GM18499 (cell line): ENCODE data around the gene TMEM117.

Experiments used
- ATAC-seq: cut with Tn5 transposase; IDR thresholded peaks from one replicate; pipeline ENCODE4 v1.9.1; 2021; ENCODE audit warnings: moderate number of reproducible peaks; ENCODE audit not compliant: insufficient read depth, unreplicated experiment

The TMEM117 gene

GRCh38 chr12:44253338-44253856, 417.5 kb downstream of the TMEM117 start:
- ATAC-seq = no peak

- ATAC-seq = no peak
These were observed 422.4 kb downstream of the TMEM117 start for GRCh38 chr12:44258246-44258645.

DNA sequence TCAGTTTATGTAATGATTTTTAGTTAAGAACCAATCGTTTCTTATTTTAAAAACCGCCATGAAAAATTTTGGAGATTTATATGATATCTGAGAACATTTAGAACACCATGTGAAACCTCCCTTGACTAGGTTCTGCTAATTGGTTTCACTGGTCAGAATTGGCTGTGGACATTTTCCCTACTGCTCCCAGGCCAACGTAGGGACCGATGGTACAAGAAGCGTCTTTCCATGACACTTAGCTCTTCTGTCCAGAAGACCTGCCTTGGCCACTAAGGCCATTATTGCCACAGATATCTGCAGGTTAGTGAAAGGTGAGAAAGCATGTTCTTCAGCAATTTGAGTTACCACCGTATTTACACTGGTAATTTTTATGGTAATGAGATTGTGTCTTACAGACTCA, 424.0 kb downstream of the TMEM117 start:
- ATAC-seq = no peak

GRCh38 chr12:44260581-44260980, 424.7 kb downstream of the TMEM117 start:
- ATAC-seq = no peak

GRCh38 chr12:44285321-44285960, 449.6 kb downstream of the TMEM117 start:
- ATAC-seq = no peak

DNA sequence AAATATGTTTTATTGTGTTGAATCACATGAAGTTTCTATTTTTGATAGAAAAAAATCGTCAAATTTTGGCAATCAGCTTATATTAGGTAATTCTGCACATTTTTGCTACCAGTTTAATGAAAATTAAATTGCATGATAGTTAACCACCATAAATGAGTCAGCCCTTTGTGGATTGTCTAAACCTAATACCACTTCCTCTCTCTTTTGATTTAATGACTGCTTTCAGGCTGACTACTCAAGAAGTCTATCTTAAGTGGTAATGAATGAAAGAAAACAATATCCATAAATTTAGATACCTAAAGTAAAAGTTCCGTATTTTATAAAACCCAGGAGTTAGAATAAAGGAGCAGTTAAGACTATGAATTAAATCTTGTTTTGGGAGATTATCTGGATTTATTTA, 450.5 kb downstream of the TMEM117 start:
- ATAC-seq = peak; percentile 78

- ATAC-seq = no peak
These were observed 451.1 kb downstream of the TMEM117 start for GRCh38 chr12:44286821-44287505.

- no peak for ATAC-seq
These were observed 451.7 kb downstream of the TMEM117 start for GRCh38 chr12:44287545-44287944.

DNA sequence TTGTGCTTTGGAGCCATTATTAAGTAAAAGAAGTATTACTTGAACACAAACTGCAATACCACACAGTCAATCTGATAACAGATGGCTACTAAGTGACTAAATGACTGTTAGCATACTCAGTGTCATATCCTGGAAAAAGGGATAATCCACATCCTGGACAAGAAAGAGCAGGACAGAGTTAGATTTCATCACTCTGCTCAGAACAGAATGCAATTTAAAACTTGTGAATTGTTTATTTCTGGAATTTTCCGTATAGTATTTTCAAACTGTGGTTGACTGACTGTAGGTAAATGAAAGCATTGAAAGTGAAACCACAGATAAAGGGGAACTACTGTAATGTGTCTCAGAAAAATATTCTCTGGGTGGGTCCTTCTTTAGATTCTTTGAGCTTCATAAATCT, 458.8 kb downstream of the TMEM117 start:
- peak; percentile 93 for ATAC-seq

DNA sequence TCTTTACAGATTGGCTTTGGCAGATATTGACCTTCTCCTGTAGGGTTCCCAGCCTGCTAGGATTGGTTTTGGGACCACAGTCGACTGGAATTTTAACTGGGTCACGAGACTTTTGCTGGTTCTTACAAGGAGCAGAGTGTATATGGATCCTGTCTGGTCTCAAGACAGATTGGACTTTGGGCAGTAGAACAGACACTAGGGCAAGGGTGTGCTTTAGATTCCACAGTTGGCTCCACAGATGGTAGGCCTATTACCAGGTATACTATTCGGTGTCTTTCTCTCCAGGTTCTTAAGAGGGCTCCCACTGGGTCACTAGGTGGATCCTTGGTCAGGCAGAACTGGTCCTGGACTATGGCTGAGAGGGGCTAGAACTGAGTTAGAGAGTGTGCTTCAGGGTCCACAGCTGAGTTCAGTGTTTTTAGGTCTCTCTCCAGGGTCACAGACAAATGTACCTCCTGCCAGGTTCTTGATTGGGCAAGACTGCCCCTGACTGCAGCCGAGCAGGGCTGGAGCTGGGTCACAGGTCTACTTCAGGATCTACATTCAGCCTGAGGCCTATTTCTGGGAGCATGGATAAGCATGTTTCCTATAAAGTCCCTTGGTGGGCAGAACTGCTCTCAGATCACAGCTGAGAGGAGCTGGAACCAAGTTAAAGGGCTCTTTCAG, 460.2 kb downstream of the TMEM117 start:
- no peak for ATAC-seq

- no peak for ATAC-seq
These were observed 460.8 kb downstream of the TMEM117 start for GRCh38 chr12:44296624-44297197.

DNA sequence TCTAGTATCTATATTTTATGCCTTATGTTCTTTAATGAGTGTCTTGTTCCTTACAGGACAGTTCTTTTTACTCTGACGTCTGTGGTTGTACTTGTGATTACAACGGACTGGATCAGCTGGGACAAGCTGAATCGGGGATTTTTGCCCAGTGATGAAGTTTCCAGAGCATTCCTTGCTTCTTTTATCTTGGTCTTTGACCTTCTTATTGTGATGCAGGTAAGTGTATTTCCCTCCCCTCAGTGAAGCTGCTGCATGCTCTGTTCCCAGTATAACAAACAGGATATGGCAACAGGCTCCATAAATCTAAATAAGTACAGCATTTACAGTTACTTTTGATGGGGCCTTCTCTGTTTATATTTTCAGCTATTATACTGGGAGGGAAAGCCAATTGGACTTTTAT, 463.6 kb downstream of the TMEM117 start:
- ATAC-seq = no peak

DNA sequence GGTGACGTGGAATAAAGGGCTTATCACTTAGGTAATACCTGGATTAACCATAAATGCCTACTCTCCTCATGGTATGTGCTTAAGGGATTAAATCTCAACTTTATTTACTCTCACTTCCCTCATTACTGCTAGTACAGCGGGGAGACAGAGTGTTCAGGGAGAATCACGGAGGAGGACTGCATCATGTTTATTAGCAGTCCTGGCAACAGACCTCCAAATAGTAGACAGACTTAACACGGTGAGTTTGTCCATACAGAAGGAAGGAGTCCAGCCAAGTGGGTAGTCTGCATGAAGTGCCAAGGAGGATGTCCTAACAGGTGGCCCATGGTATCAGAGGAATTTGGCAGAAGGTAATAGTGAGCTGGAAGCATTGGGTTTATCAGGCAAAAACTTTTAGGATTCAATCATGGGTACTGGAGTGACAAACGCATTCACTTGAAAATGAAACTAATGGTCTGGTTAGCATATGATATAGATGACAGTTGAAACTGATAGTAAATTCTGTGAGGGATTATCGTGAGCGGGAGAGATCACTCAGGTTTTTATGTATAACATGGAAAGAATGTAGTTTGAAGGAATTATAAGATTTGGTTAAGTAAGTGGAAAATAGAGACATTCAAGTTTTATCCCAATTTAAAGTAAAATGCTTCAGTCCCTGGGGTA, 471.8 kb downstream of the TMEM117 start:
- ATAC-seq = no peak

- ATAC-seq = no peak
These were observed 477.3 kb downstream of the TMEM117 start for GRCh38 chr12:44313188-44313587.

GRCh38 chr12:44314007-44314500, 478.2 kb downstream of the TMEM117 start:
- no peak for ATAC-seq

DNA sequence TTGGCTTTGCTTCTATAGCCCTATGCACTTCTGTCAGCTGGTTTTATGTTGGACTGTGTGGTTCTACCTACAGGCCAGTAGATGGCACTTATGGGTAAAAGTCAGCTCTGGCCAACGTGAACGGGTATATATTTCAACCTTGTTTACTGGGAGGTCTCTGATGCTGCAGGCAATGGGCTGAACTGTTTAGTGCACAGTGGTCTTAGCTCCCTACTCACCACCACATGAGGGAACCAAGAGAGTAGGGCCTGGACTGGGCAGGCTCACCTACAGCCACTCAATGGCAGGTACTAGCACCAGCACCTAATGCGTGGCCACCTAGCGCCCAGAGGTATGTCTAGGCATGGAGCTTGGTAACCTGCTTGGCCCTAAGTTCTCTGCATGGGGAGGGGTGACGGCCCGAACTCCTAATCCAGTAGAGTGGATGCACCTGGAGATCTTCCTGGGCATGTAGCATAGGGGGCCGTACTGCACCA, 481.8 kb downstream of the TMEM117 start:
- ATAC-seq = no peak

DNA sequence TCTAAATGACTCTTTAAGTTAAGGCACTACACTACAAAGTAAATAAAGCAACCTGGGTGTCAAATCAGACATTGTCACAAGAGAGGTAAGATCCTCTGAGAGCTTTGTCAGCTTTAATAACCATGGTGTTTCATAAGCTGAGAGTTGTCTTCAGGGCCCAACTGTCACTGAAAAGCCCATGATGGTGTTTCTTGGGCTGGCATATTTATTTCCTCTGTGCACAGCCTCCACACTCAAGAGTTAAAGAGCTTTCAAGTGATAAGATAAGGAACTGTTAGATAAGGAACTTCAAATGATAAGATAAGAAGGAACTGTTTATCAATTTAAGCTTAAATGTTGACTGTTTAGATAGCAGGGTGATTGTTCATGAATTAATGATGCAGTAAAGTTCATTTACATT, 495.4 kb downstream of the TMEM117 start:
- ATAC-seq = no peak

- ATAC-seq = no peak
These were observed 498.5 kb downstream of the TMEM117 start for GRCh38 chr12:44334347-44334746.

DNA sequence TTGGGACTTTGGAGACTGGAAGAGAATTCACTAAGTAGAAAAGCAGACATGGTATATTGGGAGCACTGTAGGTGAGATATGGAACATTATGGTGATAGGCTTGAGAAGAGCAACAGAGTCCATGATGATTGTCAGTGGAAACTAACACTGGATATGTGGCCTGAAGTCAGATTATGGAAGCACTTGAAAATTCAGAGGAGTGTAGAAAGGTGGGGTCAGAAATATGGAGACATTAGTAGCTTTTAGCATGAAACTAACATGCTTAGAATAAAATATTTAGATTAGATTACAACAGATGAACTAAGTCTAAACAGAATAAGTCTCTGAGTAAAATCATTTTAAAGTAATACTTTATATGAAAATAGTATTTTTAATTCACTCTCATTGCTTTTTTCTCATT, 499.1 kb downstream of the TMEM117 start:
- no peak for ATAC-seq

GRCh38 chr12:44336577-44336976, 500.7 kb downstream of the TMEM117 start:
- no peak for ATAC-seq
